Suppressor macrophage (primary cell): ENCODE data around the gene ATP6V1G3.
A peak's percentile ranks its signal among the peaks of the same experiment; 100 is the strongest.
"Not testable (repeated sequence)": the region's sequence is repeated elsewhere in the genome, so short reads cannot be mapped to it uniquely, and the experiment has no call there.

Source experiments
- DNase-seq, 4 experiments: peaks; one replicate each; pipeline ENCODE4 v3.0.0-alpha.2; 2020 to 2022

The ATP6V1G3 gene

DNA sequence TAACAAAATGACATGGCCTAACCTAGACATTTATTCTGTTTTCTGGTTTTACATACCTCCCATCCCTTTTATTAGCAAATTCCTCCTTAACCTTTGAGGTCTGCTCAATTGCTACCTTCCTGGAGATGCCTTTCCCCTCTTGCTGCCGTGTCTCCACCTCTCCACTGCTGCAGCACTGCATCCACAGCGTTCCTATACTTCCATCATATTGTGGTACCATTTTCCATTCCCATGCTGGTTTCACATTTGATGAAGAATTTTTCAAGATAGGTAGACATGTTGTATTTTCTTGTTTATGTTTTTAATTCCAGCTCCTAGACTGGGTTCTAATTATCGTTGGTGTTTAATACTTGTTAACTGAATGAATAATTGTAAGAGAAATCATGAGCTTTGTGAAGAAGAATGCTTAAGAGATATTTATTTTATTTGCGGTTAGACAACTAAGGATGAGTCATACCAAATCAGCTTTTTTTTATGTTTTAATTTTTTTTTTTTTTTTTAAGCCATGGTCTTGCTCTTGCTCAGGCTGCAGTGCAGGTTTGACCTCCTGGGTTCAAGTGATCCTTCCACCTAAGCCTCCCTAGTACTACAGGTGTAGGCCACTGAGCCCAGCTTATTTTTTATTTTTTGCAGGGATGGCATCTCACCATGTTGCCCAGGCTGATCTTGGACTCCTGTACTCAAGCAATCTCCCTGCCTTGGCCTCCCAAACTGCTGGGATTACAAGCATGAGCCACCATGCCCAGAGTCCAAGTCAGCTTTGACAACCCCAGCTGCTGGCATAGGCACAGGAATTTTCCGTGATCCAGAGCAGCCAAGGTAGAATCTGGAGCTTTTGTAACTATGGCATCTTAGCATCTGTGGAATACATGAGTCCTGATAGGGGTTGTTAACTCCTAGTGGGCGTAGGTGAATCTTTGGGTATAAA, 44.0 kb downstream of the ATP6V1G3 start:
- no peak for DNase-seq

DNA sequence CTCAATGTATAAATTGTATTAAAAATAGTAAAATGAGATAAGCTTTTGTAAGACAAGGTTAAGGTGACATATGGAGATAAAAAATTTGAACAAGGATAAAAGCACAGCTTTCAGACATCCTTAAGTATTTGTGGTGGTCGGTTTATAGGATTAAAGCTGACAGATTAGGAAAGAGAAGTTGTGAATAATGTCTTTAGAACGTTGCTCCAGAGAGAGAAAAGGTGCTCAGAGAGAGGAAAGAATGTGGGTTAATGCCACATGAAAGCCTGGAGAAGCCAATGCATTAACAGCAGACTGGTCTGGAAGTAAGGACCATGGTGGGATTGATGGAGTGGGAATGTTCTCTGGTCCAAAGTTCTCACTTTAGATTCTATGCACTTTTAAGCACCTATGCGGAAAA, 44.8 kb downstream of the ATP6V1G3 start:
- DNase-seq, result no peak

DNA sequence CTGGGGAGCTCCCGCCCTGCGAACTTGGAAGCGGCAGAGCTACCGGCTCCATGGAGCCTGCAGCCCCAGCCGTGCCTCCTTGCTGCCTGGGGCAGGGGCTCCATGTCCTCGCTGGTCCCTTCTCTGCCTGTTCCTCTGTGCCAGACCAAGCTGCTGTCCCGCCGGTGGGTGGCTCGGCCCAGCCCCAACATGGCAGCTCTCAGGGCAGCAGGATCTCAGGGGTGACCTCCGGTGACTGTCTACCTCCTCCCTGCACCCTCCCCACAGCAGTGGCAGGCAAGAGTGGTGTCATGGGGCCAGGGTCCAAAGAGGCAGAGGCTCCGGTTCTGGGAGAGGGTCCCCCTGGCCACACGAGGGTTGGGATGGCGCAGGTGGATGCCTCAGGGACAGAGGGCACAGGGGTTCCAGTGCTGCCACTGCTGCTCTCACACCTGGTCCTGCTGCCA, 45.8 kb downstream of the ATP6V1G3 start:
- no peak for DNase-seq

- DNase-seq, result no peak
Observed at GRCh38 chr1:198494139-198494538, 46.3 kb downstream of the ATP6V1G3 start.

- DNase-seq, result no peak
Observed at GRCh38 chr1:198493329-198493728, 47.2 kb downstream of the ATP6V1G3 start.

DNA sequence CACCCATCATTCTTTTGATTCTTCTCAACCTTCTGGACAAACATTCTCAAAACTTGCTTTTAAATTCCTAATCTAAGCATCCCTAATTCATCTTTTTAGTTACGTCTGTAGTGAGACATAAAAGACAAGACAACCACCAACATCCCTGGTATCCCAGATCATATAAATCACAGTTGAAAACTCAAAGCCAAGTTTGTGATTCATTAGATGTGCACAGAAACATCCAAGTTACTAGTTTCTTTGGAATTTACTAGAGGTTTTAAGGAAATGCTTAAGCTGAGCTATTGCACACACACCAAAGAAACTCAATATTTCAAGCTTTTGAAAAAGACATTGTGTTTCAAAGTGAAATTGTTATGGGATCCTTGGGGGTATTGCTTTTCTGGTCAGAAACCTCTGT, 47.6 kb downstream of the ATP6V1G3 start:
- DNase-seq, result no peak

DNA sequence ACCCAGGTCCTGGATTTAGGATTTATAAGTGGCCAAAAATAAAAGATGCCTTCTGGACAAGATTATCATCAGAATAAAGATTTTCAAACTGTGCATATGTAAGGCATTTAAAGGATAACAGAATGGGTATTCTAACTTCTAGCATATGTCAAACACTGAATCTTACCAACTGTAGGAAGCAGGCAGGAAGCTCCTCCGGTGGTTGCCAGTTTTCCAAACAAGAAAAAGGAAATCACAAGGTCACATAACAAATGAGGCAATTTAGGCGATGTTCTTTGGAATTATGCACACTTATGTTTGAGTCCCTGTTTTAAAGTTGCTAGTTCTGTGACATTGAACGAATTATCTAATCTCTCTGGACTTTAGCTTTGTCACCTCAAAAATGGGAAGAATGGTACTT, 48.9 kb downstream of the ATP6V1G3 start:
- no peak for DNase-seq

- DNase-seq, result no peak
Observed at GRCh38 chr1:198491028-198491427, 49.5 kb downstream of the ATP6V1G3 start.

GRCh38 chr1:198490224-198490623, 50.3 kb downstream of the ATP6V1G3 start:
- no peak for DNase-seq

GRCh38 chr1:198486903-198487302, 53.6 kb downstream of the ATP6V1G3 start:
- no peak for DNase-seq

- no peak for DNase-seq
Observed at GRCh38 chr1:198483645-198484044, 56.8 kb downstream of the ATP6V1G3 start.

- no peak for DNase-seq
Observed at GRCh38 chr1:198483006-198483405, 57.5 kb downstream of the ATP6V1G3 start.

- DNase-seq, result peak in 2 of 4 experiments; percentile 26 to 28
Observed at GRCh38 chr1:198481661-198482060, 58.8 kb downstream of the ATP6V1G3 start.

- DNase-seq, result no peak
Observed at GRCh38 chr1:198480876-198481275, 59.6 kb downstream of the ATP6V1G3 start.

GRCh38 chr1:198477354-198477753, 63.1 kb downstream of the ATP6V1G3 start:
- not testable (repeated sequence) for DNase-seq
